Pancreas (tissue), 10 donors: ENCODE results near the gene PAGE1. TPM values are rescaled to one million over a fixed set of nuclear protein-coding genes. Genes with fewer than 3 reads are reported as not detected.

Source experiments
- ATAC-seq, 4 donors: fragments of 200-7000 bp; cut with Tn5 transposase; one replicate each; pipeline versions ENCODE4 v1.8.0 to v1.9.1; 2020; ENCODE audit warnings: mild to moderate bottlenecking in 4 of 4, moderate library complexity in 4 of 4
- DNase-seq, 6 donors: peaks; one replicate each; pipeline ENCODE4 v3.0.0-alpha.2; 2020
- FAIRE-seq: peaks from 2 replicates; lab custom pipeline; 2012; peaks lifted over from hg19 to GRCh38; lab: Jason Lieb, UNC
- H3K27ac ChIP-seq, 4 donors: fragments of 200-600 bp; sonication (generic); 1 replicate in 3 of 4; 2 replicates in 1 of 4; pipeline versions ENCODE4 v1.5.0 to v1.8.0; 2020
- H3K27me3 ChIP-seq, 4 donors: fragments of 200-600 bp; one replicate each; pipeline ENCODE4 v1.8.0; 2021
- H3K36me3 ChIP-seq, 3 donors: fragments of 200-600 bp; sonication (generic) in 1 of 3; one replicate each; pipeline versions ENCODE4 v1.5.0 to v1.8.0; 2020 to 2021
- H3K4me1 ChIP-seq, 3 donors: fragments of 200-600 bp; one replicate each; pipeline ENCODE4 v1.8.0; 2021
- H3K4me3 ChIP-seq, 4 donors: fragments of 200-600 bp; sonication (generic) in 2 of 4; one replicate each; pipeline versions ENCODE4 v1.5.0 to v1.8.0; 2020 to 2021
- H3K9me3 ChIP-seq, 4 donors: fragments of 200-600 bp; one replicate each; pipeline ENCODE4 v1.8.0; 2021
- CTCF ChIP-seq, 4 donors: fragments of 200-600 bp; sonication (generic) in 3 of 4; IDR thresholded peaks; one replicate each; pipeline versions ENCODE4 v1.5.0 to v1.8.0; 2021; ENCODE audit warnings: antibody characterized with exemption in 4 of 4
- WGBS, 2 donors: extraction: QIAGEN DNeasy Blood & Tissue Kit; methylation state at CpG; one replicate each; pipeline ENCODE4 v1.1.7; 2013; 5-methylcytosine and 5-hydroxymethylcytosine counted together
- intact Hi-C, 3 donors: fragments of 100-400 bp; cut with DNase I; formaldehyde crosslinking; loops; one replicate each; pipeline versions ENCODE4 v1.11.1 to v1.14.2; 2022
- polyA plus RNA-seq, 2 donors: library from polyadenylated mRNA; stranded (reverse); fragments of 200-250 nt; gene quantifications; one replicate each; pipeline ENCODE4 v1.2.3, GENCODE V29; 2013
- total RNA-seq, 6 donors: library from RNA; stranded (reverse); fragmentation: NEBNext Ultra II Directional in 4 of 6; extraction: Animal tissue kit (Norgen Biotek cat#: 25700) in 4 of 6; gene quantifications; one replicate each; pipeline versions ENCODE4 v1.2.1 to v1.2.4, GENCODE V29; 2021 to 2023
- donor health status: healthy with polysubstance abuse.
- donor health status: DM: no; HTN: no; CAD: no; lungs with moderate emphysema.
- donor health status: DM: no; HTN: no; CAD: no.
- donor health status: control.
- donor health status: control.
- donor health status: Bipolar disorder and iron deficiency.
- donor health status: DM: yes; HTN: yes; CAD: no.
- donor health status: DM: no; HTN: no; CAD: no.
- donor health status: DM: no; HTN: no; CAD: no.
- donor health status: DM: yes; HTN: yes; CAD: no.

PAGE1 gene
- total and polyA plus RNA-seq, 8 donors = not detected

GRCh38 chrX:49701933-49702332, 6.1 kb upstream of the PAGE1 start:
- Histone ChIP-seq H3K4me3 (no peak overlapping the region), H3K27ac (no peak overlapping the region), H3K27me3 (peaks cover 0 to 19% (median 4%) of the 10 kb centered on the region in 4 donors), H3K9me3 (no peaks in the 10 kb centered on the region), H3K4me1 (no peaks in the 10 kb centered on the region), H3K36me3 (no peaks in the 10 kb centered on the region)
- no peak for TF ChIP-seq CTCF (IDR thresholded peaks at IDR 0.05)
- ATAC-seq = no peak
- intact Hi-C loops = no loop called here
- WGBS, 2 donors = 35 to 39% methylated on average over 5 of the region's 5 CpGs
- no peak for FAIRE-seq
- DNase-seq = no peak

GRCh38 chrX:49701323-49701722, 5.5 kb upstream of the PAGE1 start:
- no peak for ATAC-seq
- H3K36me3 ChIP-seq = no peaks in the 10 kb centered on the region
- H3K27me3 ChIP-seq = peaks cover 0 to 13% (median 4%) of the 10 kb centered on the region in 4 donors
- no peaks in the 10 kb centered on the region for H3K9me3 ChIP-seq
- no peak for FAIRE-seq
- intact Hi-C loops = no loop called here
- DNase-seq = no peak
- no peak overlapping the region for H3K4me3 ChIP-seq
- H3K27ac ChIP-seq = no peak overlapping the region
- H3K4me1 ChIP-seq = no peaks in the 10 kb centered on the region
- TF ChIP-seq CTCF (IDR thresholded peaks at IDR 0.05) = no peak

GRCh38 chrX:49675075-49675719, 20.6 kb downstream of the PAGE1 start:
- Histone ChIP-seq H3K27me3 (peaks cover 0 to 26% (median 0%) of the 10 kb centered on the region in 4 donors), H3K9me3 (no peaks in the 10 kb centered on the region), H3K4me3 (no peak overlapping the region), H3K36me3 (no peaks in the 10 kb centered on the region), H3K27ac (no peak overlapping the region), H3K4me1 (no peaks in the 10 kb centered on the region)
- TF ChIP-seq CTCF (IDR thresholded peaks at IDR 0.05) = no peak
- WGBS, 2 donors = 58 to 60% methylated on average over 2 of the region's 2 CpGs
- intact Hi-C loops = no loop called here
- DNase-seq (no peak), ATAC-seq (no peak), FAIRE-seq (no peak)

- WGBS, 2 donors = 80 to 82% methylated on average over 12 of the region's 12 CpGs
- Histone ChIP-seq H3K27ac (no peak overlapping the region), H3K9me3 (no peaks in the 10 kb centered on the region), H3K27me3 (peaks cover 0 to 18% (median 0%) of the 10 kb centered on the region in 4 donors), H3K36me3 (no peaks in the 10 kb centered on the region), H3K4me1 (no peaks in the 10 kb centered on the region), H3K4me3 (no peak overlapping the region)
- FAIRE-seq (no peak), DNase-seq (no peak), ATAC-seq (no peak)
- TF ChIP-seq CTCF (IDR thresholded peaks at IDR 0.05) = no peak
- intact Hi-C loops = no loop called here
Measured at GRCh38 chrX:49673394-49673793, 22.4 kb downstream of the PAGE1 start.

GRCh38 chrX:49664824-49665223, 31.0 kb downstream of the PAGE1 start:
- peak in 4 of 6 donors; percentile 21 to 36 (median 27) for DNase-seq
- no peak for TF ChIP-seq CTCF (IDR thresholded peaks at IDR 0.05)
- WGBS, 2 donors = 28 to 46% methylated on average over 10 of the region's 10 CpGs
- Histone ChIP-seq H3K36me3 (no peaks in the 10 kb centered on the region), H3K27me3 (no peaks in the 10 kb centered on the region), H3K4me3 (no peak overlapping the region), H3K9me3 (no peaks in the 10 kb centered on the region), H3K27ac (no peak overlapping the region), H3K4me1 (no peaks in the 10 kb centered on the region)
- intact Hi-C loops = no loop called here
- FAIRE-seq = no peak
- ATAC-seq = peak in 3 of 4 donors; percentile 37 to 66 (median 58)
